ENCODE results near the gene ACTRT3.
A peak's percentile ranks its signal among the peaks of the same experiment; 100 is the strongest.

Gene ACTRT3

GRCh38 chr3:169813278-169813677 is 43.9 kb upstream of the ACTRT3 start:
- peak overlapping the region; percentile 82 for H3K4me2 ChIP-seq
- peak overlapping the region; percentile 94 for H2AFZ ChIP-seq (ENCODE audit: low read depth)
- peak overlapping the region; percentile 36; the same call in 1 of the 2 replicates for H3K27ac ChIP-seq
- H3K4me3 ChIP-seq (IDR thresholded peaks at IDR 0.05; ENCODE audit: insufficient read depth, low read depth, low read length), result peak overlapping the region; percentile 73
- H3K27me3 ChIP-seq (ENCODE audit: insufficient read depth, low read depth), result no peaks in the 10 kb centered on the region
- H4K20me1 ChIP-seq (ENCODE audit: insufficient read depth), result no peaks in the 10 kb centered on the region
- TF ChIP-seq CTCF (conservative IDR thresholded peaks at IDR 0.05; ENCODE audit: low read depth, low read length), result no peak
- H3K79me2 ChIP-seq (ENCODE audit: insufficient read depth, low read depth), result no peaks in the 10 kb centered on the region
- peak overlapping the region; percentile 39; the same call in 1 of the 2 replicates for H3K9ac ChIP-seq
- H3K4me1 ChIP-seq (ENCODE audit: low read depth, poor library complexity, severe bottlenecking), result peaks cover 12% of the 10 kb centered on the region
- no peaks in the 10 kb centered on the region for H3K36me3 ChIP-seq (ENCODE audit: insufficient read depth)

- Histone ChIP-seq H3K4me2 (peak within 1 kb of the TSS; percentile 82), H3K27me3 (ENCODE audit: insufficient read depth, low read depth) (no peaks in the 10 kb centered on the region), H3K4me3 (IDR thresholded peaks at IDR 0.05; ENCODE audit: insufficient read depth, low read depth, low read length) (peak within 1 kb of the TSS; percentile 73), H2AFZ (ENCODE audit: low read depth) (peak within 1 kb of the TSS; percentile 94), H3K9ac (peak within 1 kb of the TSS; percentile 39), H3K4me1 (ENCODE audit: low read depth, poor library complexity, severe bottlenecking) (peaks cover 12% of the 10 kb centered on the region), H3K79me2 (ENCODE audit: insufficient read depth, low read depth) (no peaks in the 10 kb centered on the region), H4K20me1 (ENCODE audit: insufficient read depth) (no peaks in the 10 kb centered on the region), H3K27ac (peak within 1 kb of the TSS; percentile 36; the same call in 1 of the 2 replicates), H3K36me3 (ENCODE audit: insufficient read depth) (no peaks in the 10 kb centered on the region)
- no peak for TF ChIP-seq CTCF (conservative IDR thresholded peaks at IDR 0.05; ENCODE audit: low read depth, low read length)
Observed at GRCh38 chr3:169812332-169813235, 43.2 kb upstream of the ACTRT3 start, which contains the start of the genes LRRC34 and LRRIQ4. Gene LRRC34, minus strand, starts transcription at chr3:169812904. Its CDS starts 356 bp downstream, at chr3:169812548. Gene LRRIQ4, plus strand, starts transcription at chr3:169812870. Its CDS starts 9,052 bp downstream, at chr3:169821922.

- peak overlapping the region; percentile 94 for H2AFZ ChIP-seq (ENCODE audit: low read depth)
- peak overlapping the region; percentile 82 for H3K4me2 ChIP-seq
- H3K4me1 ChIP-seq (ENCODE audit: low read depth, poor library complexity, severe bottlenecking), result peaks cover 12% of the 10 kb centered on the region
- no peak overlapping the region for H3K4me3 ChIP-seq (IDR thresholded peaks at IDR 0.05; ENCODE audit: insufficient read depth, low read depth, low read length)
- H3K9ac ChIP-seq, result 0 out of 2 replicates have a peak overlapping the region, but pooled peaks have one; percentile 39
- no peaks in the 10 kb centered on the region for H3K79me2 ChIP-seq (ENCODE audit: insufficient read depth, low read depth)
- H3K36me3 ChIP-seq (ENCODE audit: insufficient read depth), result no peaks in the 10 kb centered on the region
- no peaks in the 10 kb centered on the region for H4K20me1 ChIP-seq (ENCODE audit: insufficient read depth)
- no peaks in the 10 kb centered on the region for H3K27me3 ChIP-seq (ENCODE audit: insufficient read depth, low read depth)
- no peak for TF ChIP-seq CTCF (conservative IDR thresholded peaks at IDR 0.05; ENCODE audit: low read depth, low read length)
- no peak overlapping the region for H3K27ac ChIP-seq
Observed at GRCh38 chr3:169811631-169812331, 42.4 kb upstream of the ACTRT3 start.

- no peaks in the 10 kb centered on the region for H3K36me3 ChIP-seq (ENCODE audit: insufficient read depth)
- no peak overlapping the region for H3K4me3 ChIP-seq (IDR thresholded peaks at IDR 0.05; ENCODE audit: insufficient read depth, low read depth, low read length)
- H4K20me1 ChIP-seq (ENCODE audit: insufficient read depth), result no peaks in the 10 kb centered on the region
- no peak overlapping the region for H3K9ac ChIP-seq
- no peak overlapping the region for H2AFZ ChIP-seq (ENCODE audit: low read depth)
- H3K4me1 ChIP-seq (ENCODE audit: low read depth, poor library complexity, severe bottlenecking), result peaks cover 12% of the 10 kb centered on the region
- TF ChIP-seq CTCF (conservative IDR thresholded peaks at IDR 0.05; ENCODE audit: low read depth, low read length), result no peak
- H3K27me3 ChIP-seq (ENCODE audit: insufficient read depth, low read depth), result no peaks in the 10 kb centered on the region
- H3K4me2 ChIP-seq, result no peak overlapping the region
- no peaks in the 10 kb centered on the region for H3K79me2 ChIP-seq (ENCODE audit: insufficient read depth, low read depth)
- H3K27ac ChIP-seq, result no peak overlapping the region
Observed at GRCh38 chr3:169809230-169809795, 40.0 kb upstream of the ACTRT3 start.
